K562 (cell line): ENCODE results near the gene MT1A. TPM values are rescaled to one million over a fixed set of nuclear protein-coding genes. Genes with fewer than 3 reads are reported as not detected.
A peak's percentile ranks its signal among the peaks of the same experiment; 100 is the strongest.

Source experiments
- ATAC-seq: fragments of 200-7000 bp; cut with Tn5 transposase; 3 replicates; pipeline ENCODE4 v1.9.1; 2020; ENCODE audit warnings: moderate library complexity
- BruUV-seq: library from RNA; stranded (reverse); fragments of 400-500 nt; replicated peaks from 2 replicates; lab custom pipeline; 2021; lab: Mats Ljungman, UMichigan
- CTCF ChIA-PET: fragments of 300-600 bp; formaldehyde crosslinking; extraction: SDS; loops from one replicate; lab custom pipeline; 2021; ENCODE audit warnings: low intra/inter-chr PET ratio; lab: Yijun Ruan, JAX
- POLR2A ChIA-PET: fragments of 300-600, 350-650 bp; sonication (Branson Sonifier 250); formaldehyde crosslinking; extraction: SDS; loops from one replicate; lab custom pipeline; 2021; ENCODE audit warnings: antibody characterized with exemption, inconsistent platforms; lab: Yijun Ruan, JAX
- DNase-seq, 4 experiments: peaks; one replicate each; pipeline versions ENCODE4 v3.0.0 to v3.0.0-alpha.2; 2011 to 2018; ENCODE audit warnings: low spot score in 3 of 4, mixed read lengths in 3 of 4; ENCODE audit errors: extremely low read depth in 1 of 4
- FAIRE-seq: peaks from 2 replicates; lab custom pipeline; 2011; peaks lifted over from hg19 to GRCh38; lab: Jason Lieb, UNC
- H2AFZ ChIP-seq: 2 replicates; pipeline ENCODE4 v1.6.0; 2011; ENCODE audit warnings: low read depth, low read length, control low read depth, inconsistent platforms
- H3K27ac ChIP-seq: fragments of 200-600 bp; 3 replicates; pipeline ENCODE4 v1.8.0; 2011; ENCODE audit warnings: low read depth, mild to moderate bottlenecking, control low read depth, inconsistent platforms, low read length, moderate library complexity, mixed read lengths; ENCODE audit errors: extremely low read depth
- H3K27me3 ChIP-seq, 2 experiments: fragments of 300-600 bp in 1 of 2; 2 replicates in 1 of 2; 3 replicates in 1 of 2; pipeline versions ENCODE4 v1.6.0 to v1.8.0; 2011; ENCODE audit warnings: inconsistent platforms in 2 of 2, low read length in 2 of 2, mild to moderate bottlenecking in 1 of 2, mixed read lengths in 1 of 2, moderate library complexity in 1 of 2; ENCODE audit not compliant: control insufficient read depth in 2 of 2, insufficient read depth in 2 of 2
- H3K36me3 ChIP-seq: fragments of 300-600 bp; 3 replicates; pipeline ENCODE4 v1.8.0; 2011; ENCODE audit warnings: mild to moderate bottlenecking, low read length, inconsistent platforms; ENCODE audit not compliant: control insufficient read depth, insufficient read depth
- H3K4me1 ChIP-seq, 2 experiments: fragments of 200-600 bp in 1 of 2; replicated peaks in 1 of 2; 2 replicates in 1 of 2; 3 replicates in 1 of 2; pipeline versions ENCODE4 v1.5.1 to v1.8.0; 2011; ENCODE audit warnings: inconsistent platforms in 2 of 2, low read length in 2 of 2, mild to moderate bottlenecking in 1 of 2, mixed read lengths in 1 of 2, moderate library complexity in 1 of 2; ENCODE audit not compliant: control insufficient read depth in 2 of 2, insufficient read depth in 2 of 2
- H3K4me2 ChIP-seq: 2 replicates; pipeline ENCODE4 v1.6.1; 2011; ENCODE audit warnings: low read length, control low read depth, inconsistent platforms, mixed read lengths; ENCODE audit not compliant: insufficient read depth
- H3K4me3 ChIP-seq: fragments of 200-600 bp; sonication (generic), shearing (Covaris generic); 2 replicates; pipeline ENCODE4 v1.5.1; 2016; ENCODE audit warnings: control low read depth, inconsistent platforms
- H3K79me2 ChIP-seq: fragments of 200-600 bp; 3 replicates; pipeline ENCODE4 v1.8.0; 2011; ENCODE audit warnings: low read length, inconsistent platforms; ENCODE audit not compliant: control insufficient read depth, insufficient read depth
- H3K9ac ChIP-seq, 2 experiments: 2 replicates each; pipeline versions ENCODE4 v1.6.0 to v1.6.1; 2011; ENCODE audit warnings: low read depth in 2 of 2, low read length in 2 of 2, control low read depth in 1 of 2, inconsistent platforms in 1 of 2, mild to moderate bottlenecking in 1 of 2, mixed read lengths in 1 of 2; ENCODE audit not compliant: insufficient read depth in 1 of 2
- H3K9me1 ChIP-seq: one replicate; pipeline ENCODE4 v1.6.0; 2011; ENCODE audit warnings: inconsistent platforms, mild to moderate bottlenecking, low read length, moderate library complexity; ENCODE audit not compliant: control insufficient read depth, insufficient read depth
- H3K9me3 ChIP-seq: replicated peaks from 2 replicates; pipeline ENCODE4 v1.5.1; 2011; ENCODE audit warnings: low read depth, low read length, inconsistent platforms; ENCODE audit not compliant: control insufficient read depth, insufficient read depth
- H4K20me1 ChIP-seq: replicated peaks from 2 replicates; pipeline ENCODE4 v1.6.1; 2011; ENCODE audit warnings: low read length, inconsistent platforms, mixed read lengths; ENCODE audit not compliant: control insufficient read depth, insufficient read depth
- CBX5 ChIP-seq: IDR thresholded peaks from 2 replicates; pipeline ENCODE4 v1.6.1; 2014; ENCODE audit warnings: low read depth, borderline replicate concordance
- NBN ChIP-seq: fragments of 450-650 bp; IDR thresholded peaks from 2 replicates; pipeline ENCODE4 v1.6.1; 2016; ENCODE audit warnings: low read depth, mild to moderate bottlenecking
- ZNF184 ChIP-seq: sonication (generic); formaldehyde crosslinking; IDR thresholded peaks from 2 replicates; pipeline ENCODE4 v1.5.0; 2020; ENCODE audit warnings: missing genetic modification reagents
- ZNF280B ChIP-seq: fragments of 250-450 bp; sonication (Bioruptor Pico); IDR thresholded peaks from 2 replicates; pipeline ENCODE4 v1.5.1; 2021; ENCODE audit warnings: mild to moderate bottlenecking
- WGBS: fragments of 100-300 bp; shearing (Covaris generic); methylation state at CpG from one replicate; pipeline ENCODE4 v1.1.6; 2016; ENCODE audit warnings: low coverage, mixed read lengths; ENCODE audit not compliant: insufficient coverage; ENCODE audit errors: missing lambda C conversion rate; 5-methylcytosine and 5-hydroxymethylcytosine counted together
- in situ Hi-C: fragments of 300-500 bp; cut with MboI; formaldehyde crosslinking; loops from 4 replicates; pipeline ENCODE4 v1.15.0; 2018; ENCODE audit warnings: inconsistent platforms, mixed read lengths
- intact Hi-C: fragments of 100-400 bp; cut with micrococcal nuclease; formaldehyde crosslinking; loops from 2 replicates; pipeline ENCODE4 v1.14.2; 2022
- polyA plus RNA-seq, 8 experiments: library from polyadenylated mRNA; depleted of rRNA in 4 of 8; stranded (reverse) in 5 of 8; unstranded in 3 of 8; fragments of >200 nt; fragmentation: Nextera tagmentation in 2 of 8; fragmentation: Illumina TruSeq in 1 of 8; extraction: Ambion mirVana in 2 of 8; extraction: Trizol in 1 of 8; gene quantifications; 2 replicates each; pipeline versions ENCODE4 v1.2.1 to v1.2.3, GENCODE V29; 2011 to 2014; ENCODE audit warnings: inconsistent platforms in 1 of 8, missing spikeins in 1 of 8
- total RNA-seq, 7 experiments: library from RNA; depleted of rRNA in 6 of 7; stranded (reverse); fragments of >200 nt in 6 of 7; fragmentation: Illumina TruSeq in 2 of 7; extraction: Trizol in 2 of 7; gene quantifications; 2 replicates each; pipeline versions ENCODE4 v1.2.1 to v1.2.3, GENCODE V29; 2011 to 2021; ENCODE audit warnings: low replicate concordance in 1 of 7

The MT1A gene
- total and polyA plus RNA-seq, 9 of the 15 experiments (the other 6 are each of a cell fraction or from before 2014, with no cell fraction given) = 0.23 TPM; not detected in 8

GRCh38 chr16:56606476-56607108, 31.9 kb upstream of the MT1A start:
- Histone ChIP-seq H3K4me1 (peaks cover 27 to 29% of the 10 kb centered on the region in 2 experiments), H3K36me3 (no peaks in the 10 kb centered on the region), H3K9ac (no peak overlapping the region), H3K9me3 (no peaks in the 10 kb centered on the region), H4K20me1 (no peaks in the 10 kb centered on the region), H3K79me2 (no peaks in the 10 kb centered on the region), H3K9me1 (no peaks in the 10 kb centered on the region), H3K27me3 (0 out of 5 replicates have a peak, but pooled peaks cover 0 to 3% of the 10 kb centered on the region in 2 experiments), H3K27ac (no peak overlapping the region), H2AFZ (peak overlapping the region; percentile 73), H3K4me3 (no peak overlapping the region), H3K4me2 (no peak overlapping the region; the same call in 1 of the 2 replicates)
- ChIA-PET CTCF (no interaction called here), POLR2A (interaction anchor here (1.5 kb wide), 1 partner anchor 15 kb away, joined by 3 read pairs; no protein-coding TSS in a partner anchor)
- intact Hi-C loops (no loop called here), in situ Hi-C loops (no loop called here)
- FAIRE-seq (no peak), DNase-seq (no peak), ATAC-seq (no peak)
- TF ChIP-seq CBX5 (no peak), ZNF184 (peak; percentile 64; the same call in 1 of the 2 replicates)
- 71% methylated on average over 8 of the region's 8 CpGs for WGBS
- BruUV-seq = no TSS peak

GRCh38 chr16:56607109-56607618, 31.3 kb upstream of the MT1A start:
- no peak for ATAC-seq
- ChIA-PET POLR2A (interaction anchor here (1.5 kb wide), 1 partner anchor 15 kb away, joined by 3 read pairs; no protein-coding TSS in a partner anchor), CTCF (no interaction called here)
- H3K9ac ChIP-seq = 0 out of 4 replicates have a peak overlapping the region, but pooled peaks of 1 of the 2 experiments have one; percentile 69
- no TSS peak for BruUV-seq
- in situ Hi-C loops = no loop called here
- no peaks in the 10 kb centered on the region for H4K20me1 ChIP-seq
- no peaks in the 10 kb centered on the region for H3K27me3 ChIP-seq
- H3K9me3 ChIP-seq = no peaks in the 10 kb centered on the region
- no peaks in the 10 kb centered on the region for H3K36me3 ChIP-seq
- H3K79me2 ChIP-seq = no peaks in the 10 kb centered on the region
- H3K4me3 ChIP-seq = no peak overlapping the region
- intact Hi-C loops = no loop called here
- no peak overlapping the region; the same call in 1 of the 2 replicates for H3K4me2 ChIP-seq
- no peak for FAIRE-seq
- H3K4me1 ChIP-seq = peaks cover 27 to 29% of the 10 kb centered on the region in 2 experiments
- no peak for DNase-seq
- H2AFZ ChIP-seq = peak overlapping the region; percentile 73
- no peaks in the 10 kb centered on the region for H3K9me1 ChIP-seq
- WGBS = 74% methylated on average over 14 of the region's 14 CpGs
- H3K27ac ChIP-seq = no peak overlapping the region; the same call in 2 of the 3 replicates
- TF ChIP-seq NBN = no peak
- no peak for TF ChIP-seq ZNF280B (CRISPR knock-in tag)
